ENCODE data around the gene ANKRD11.

The ANKRD11 gene

GRCh38 chr16:89291776-89292175 is 198.6 kb downstream of the ANKRD11 start:
- no peak for DNase-seq

- no peak for DNase-seq
Observed at GRCh38 chr16:89291363-89291762, 199.0 kb downstream of the ANKRD11 start.

GRCh38 chr16:89290887-89291286 is 199.5 kb downstream of the ANKRD11 start:
- DNase-seq: no peak

GRCh38 chr16:89290472-89290871 is 199.9 kb downstream of the ANKRD11 start:
- no peak for DNase-seq

GRCh38 chr16:89289428-89290395 is 200.6 kb downstream of the ANKRD11 start:
- DNase-seq: peak; percentile 76 to 79

- no peak for DNase-seq
Observed at GRCh38 chr16:89288966-89289365, 201.4 kb downstream of the ANKRD11 start.

- DNase-seq: no peak
Observed at GRCh38 chr16:89288577-89288844, 201.8 kb downstream of the ANKRD11 start.

- DNase-seq: no peak
Observed at GRCh38 chr16:89287777-89288576, 202.4 kb downstream of the ANKRD11 start.

GRCh38 chr16:89286096-89286495 is 204.3 kb downstream of the ANKRD11 start:
- no peak for DNase-seq

GRCh38 chr16:89285381-89285780 is 205.0 kb downstream of the ANKRD11 start:
- no peak for DNase-seq

- DNase-seq: no peak
Observed at GRCh38 chr16:89283449-89283848, 206.9 kb downstream of the ANKRD11 start.

- no peak for DNase-seq
Observed at GRCh38 chr16:89282523-89282922, 207.8 kb downstream of the ANKRD11 start.

GRCh38 chr16:89281829-89282228 is 208.5 kb downstream of the ANKRD11 start:
- no peak for DNase-seq

- no peak for DNase-seq
Observed at GRCh38 chr16:89281189-89281577, 209.2 kb downstream of the ANKRD11 start.

GRCh38 chr16:89280546-89281188 is 209.7 kb downstream of the ANKRD11 start:
- no peak for DNase-seq

- DNase-seq: no peak
Observed at GRCh38 chr16:89279666-89280481, 210.5 kb downstream of the ANKRD11 start.

- no peak for DNase-seq
Observed at GRCh38 chr16:89278441-89279240, 211.7 kb downstream of the ANKRD11 start.

GRCh38 chr16:89277641-89278341 is 212.6 kb downstream of the ANKRD11 start:
- DNase-seq: no peak

- no peak for DNase-seq
Observed at GRCh38 chr16:89277049-89277448, 213.3 kb downstream of the ANKRD11 start.

- DNase-seq: no peak
Observed at GRCh38 chr16:89275837-89276720, 214.3 kb downstream of the ANKRD11 start.

Data from stimulated activated CD4-positive, alpha-beta T cell treated with anti-CD3 and anti-CD28 coated beads, Interleukin-2, amount 100 ng/mL, for 24 hours (primary cell).